DOHH2 (cell line): Measurements from ENCODE around the gene ATP11A.

ENCODE experiments used
- CTCF ChIP-seq: fragments of 200-600 bp; sonication (generic); IDR thresholded peaks from one replicate; pipeline ENCODE4 v1.5.1; 2014; ENCODE audit warnings: antibody characterized with exemption, mild to moderate bottlenecking, low read depth, low read length; ENCODE audit not compliant: poor library complexity, severe bottlenecking
- EZH2phosphoT487 ChIP-seq: fragments of 200-600 bp; sonication (generic); IDR thresholded peaks from 2 replicates; pipeline ENCODE4 v1.6.1; 2017; ENCODE audit warnings: borderline replicate concordance, mild to moderate bottlenecking, antibody characterized with exemption, low read length, moderate library complexity, mixed read lengths

GRCh38 chr13:112835796-112836195 lies 146.0 kb downstream of the ATP11A start:
- TF ChIP-seq EZH2phosphoT487 (no peak), CTCF (no peak)
